HFFc6 (cell line): Measurements from ENCODE around the gene MTMR8. TPM values are rescaled to one million over a fixed set of nuclear protein-coding genes. Genes with fewer than 3 reads are reported as not detected.

ENCODE experiments used
- DNase-seq: peaks from one replicate; pipeline ENCODE4 v3.0.0-alpha.2; 2018
- H3K27ac Mint-ChIP-seq: 2 replicates; pipeline ENCODE4 v1.8.0; 2020; ENCODE audit warnings: mild to moderate bottlenecking, mixed read lengths
- H3K27me3 Mint-ChIP-seq: 2 replicates; pipeline ENCODE4 v1.8.0; 2021; ENCODE audit warnings: mild to moderate bottlenecking, moderate library complexity, mixed read lengths; ENCODE audit not compliant: insufficient read depth
- H3K36me3 Mint-ChIP-seq: 2 replicates; pipeline ENCODE4 v1.8.0; 2021; ENCODE audit warnings: low read depth, mixed read lengths
- H3K4me1 Mint-ChIP-seq: 2 replicates; pipeline ENCODE4 v1.8.0; 2020; ENCODE audit warnings: low read depth, mixed read lengths
- H3K4me3 Mint-ChIP-seq: 2 replicates; pipeline ENCODE4 v1.8.0; 2020; ENCODE audit warnings: mild to moderate bottlenecking, moderate library complexity, mixed read lengths
- H3K9me3 Mint-ChIP-seq: 2 replicates; pipeline ENCODE4 v1.8.0; 2020; ENCODE audit warnings: mild to moderate bottlenecking, mixed read lengths
- total RNA-seq, 6 experiments: library from RNA; stranded (reverse); fragmentation: NEBNext Ultra II Directional; extraction: Animal tissue kit (Norgen Biotek cat#: 25700); gene quantifications; 2 replicates in 1 of 6; 3 replicates in 5 of 6; pipeline ENCODE4 v1.2.3, GENCODE V29; 2021
- TF ChIP-seq, protein P1 (sequence below): fragments of 200-600 bp; sonication (generic); IDR thresholded peaks from 2 replicates; pipeline ENCODE4 v1.5.0; 2021; ENCODE audit warnings: antibody characterized with exemption, mild to moderate bottlenecking

MTMR8 gene
- total RNA-seq, 6 experiments from 2014 or later, result not detected

DNA sequence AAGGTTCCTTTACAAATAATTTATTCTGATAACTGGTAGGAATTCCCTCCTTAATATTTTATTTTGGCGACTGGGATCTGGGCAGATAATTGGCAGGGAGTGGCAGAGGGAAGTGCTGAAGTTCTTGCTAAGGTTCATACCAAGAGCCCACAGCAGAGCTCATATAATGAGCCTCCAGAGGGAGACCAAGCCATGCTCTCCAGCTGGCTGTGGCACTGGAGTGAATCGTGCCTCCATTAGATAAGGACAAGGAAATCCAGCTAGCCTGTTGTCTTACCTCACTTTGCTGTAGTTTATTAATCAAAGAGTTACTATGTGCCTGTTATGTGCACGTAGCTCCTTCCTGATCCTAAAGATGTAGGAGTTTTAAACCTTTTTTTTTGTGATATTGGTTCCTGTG, 166.1 kb downstream of the MTMR8 start:
- H3K9me3 Mint-ChIP-seq, result no peaks in the 10 kb centered on the region

More for the DNA sequence above, 166.1 kb downstream of the MTMR8 start:
- no peaks in the 10 kb centered on the region for H3K27me3 Mint-ChIP-seq
- no peaks in the 10 kb centered on the region for H3K36me3 Mint-ChIP-seq
- TF ChIP-seq, protein P1, sequence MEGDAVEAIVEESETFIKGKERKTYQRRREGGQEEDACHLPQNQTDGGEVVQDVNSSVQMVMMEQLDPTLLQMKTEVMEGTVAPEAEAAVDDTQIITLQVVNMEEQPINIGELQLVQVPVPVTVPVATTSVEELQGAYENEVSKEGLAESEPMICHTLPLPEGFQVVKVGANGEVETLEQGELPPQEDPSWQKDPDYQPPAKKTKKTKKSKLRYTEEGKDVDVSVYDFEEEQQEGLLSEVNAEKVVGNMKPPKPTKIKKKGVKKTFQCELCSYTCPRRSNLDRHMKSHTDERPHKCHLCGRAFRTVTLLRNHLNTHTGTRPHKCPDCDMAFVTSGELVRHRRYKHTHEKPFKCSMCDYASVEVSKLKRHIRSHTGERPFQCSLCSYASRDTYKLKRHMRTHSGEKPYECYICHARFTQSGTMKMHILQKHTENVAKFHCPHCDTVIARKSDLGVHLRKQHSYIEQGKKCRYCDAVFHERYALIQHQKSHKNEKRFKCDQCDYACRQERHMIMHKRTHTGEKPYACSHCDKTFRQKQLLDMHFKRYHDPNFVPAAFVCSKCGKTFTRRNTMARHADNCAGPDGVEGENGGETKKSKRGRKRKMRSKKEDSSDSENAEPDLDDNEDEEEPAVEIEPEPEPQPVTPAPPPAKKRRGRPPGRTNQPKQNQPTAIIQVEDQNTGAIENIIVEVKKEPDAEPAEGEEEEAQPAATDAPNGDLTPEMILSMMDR, result no peak
- no peak overlapping the region for H3K4me3 Mint-ChIP-seq
- H3K4me1 Mint-ChIP-seq, result no peaks in the 10 kb centered on the region
- DNase-seq, result no peak
- no peak overlapping the region for H3K27ac Mint-ChIP-seq

Other genes starting within 250 kb of the MTMR8 start
- gene AMER1, start 189.7 kb downstream of the MTMR8 start, total RNA-seq, result 1 to 10 TPM; 1.6 to 2.1 (median 2.0) TPM
- not detected for gene ASB12, start 164.8 kb downstream of the MTMR8 start, total RNA-seq